SK-MEL-5 (cell line): ENCODE data around the gene ITPR2. TPM values are rescaled to one million over a fixed set of nuclear protein-coding genes. Genes with fewer than 3 reads are reported as not detected.
"Not testable (repeated sequence)": the region's sequence is repeated elsewhere in the genome, so short reads cannot be mapped to it uniquely, and the experiment has no call there.

Source experiments
- DNase-seq: peaks from one replicate; pipeline ENCODE4 v3.0.0-alpha.2; 2016; ENCODE audit warnings: low read depth, low spot score
- in situ Hi-C: cut with HindIII; loops from 2 replicates; pipeline ENCODE4 v1.10.0; 2016; ENCODE audit warnings: low sequenced_read_pairs, high pct_unique_total_duplicates, low pct_unique_long_range_greater_than_20kb
- total RNA-seq: library from RNA; depleted of rRNA; stranded (reverse); fragments of >200 nt; shearing (Covaris generic); gene quantifications from 2 replicates; pipeline ENCODE4 v1.2.3, GENCODE V29; 2014

The ITPR2 gene
- total RNA-seq, 1 experiment from 2014 or later: 21.3 TPM

GRCh38 chr12:26523708-26524150 is 309.3 kb downstream of the ITPR2 start:
- in situ Hi-C loops: no loop called here
- DNase-seq: peak; percentile 82

GRCh38 chr12:26520869-26521268 is 312.1 kb downstream of the ITPR2 start:
- in situ Hi-C loops: no loop called here
- DNase-seq: no peak

DNA sequence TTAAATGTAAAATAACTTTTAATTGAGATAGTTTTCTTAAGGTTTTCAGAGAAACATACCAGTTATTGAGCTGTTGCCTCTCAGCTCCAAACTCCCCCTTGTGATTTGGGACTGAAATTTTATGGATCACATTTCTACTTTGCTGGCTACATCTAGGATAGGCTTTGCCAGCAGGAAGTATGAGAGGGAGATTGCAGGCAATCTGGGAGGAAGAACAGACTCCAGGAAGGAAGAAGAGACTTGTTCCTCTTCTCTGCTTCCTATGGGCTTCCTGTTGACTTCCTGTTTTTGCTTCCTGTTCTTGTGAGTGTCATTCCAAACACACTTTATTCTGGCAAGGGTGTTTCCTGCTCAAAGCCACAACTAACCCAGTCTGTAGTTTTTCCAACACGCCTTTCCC is 312.9 kb downstream of the ITPR2 start:
- in situ Hi-C loops: no loop called here

GRCh38 chr12:26519462-26519861 is 313.5 kb downstream of the ITPR2 start:
- in situ Hi-C loops: no loop called here

More for the DNA sequence above, 312.9 kb downstream of the ITPR2 start:
- DNase-seq: no peak

GRCh38 chr12:26517320-26517719 is 315.7 kb downstream of the ITPR2 start:
- DNase-seq, in situ Hi-C loops: not testable (repeated sequence)

More at GRCh38 chr12:26519462-26519861, 313.5 kb downstream of the ITPR2 start:
- no peak for DNase-seq

GRCh38 chr12:26514364-26514763 is 318.6 kb downstream of the ITPR2 start:
- DNase-seq: no peak
- in situ Hi-C loops: no loop called here

DNA sequence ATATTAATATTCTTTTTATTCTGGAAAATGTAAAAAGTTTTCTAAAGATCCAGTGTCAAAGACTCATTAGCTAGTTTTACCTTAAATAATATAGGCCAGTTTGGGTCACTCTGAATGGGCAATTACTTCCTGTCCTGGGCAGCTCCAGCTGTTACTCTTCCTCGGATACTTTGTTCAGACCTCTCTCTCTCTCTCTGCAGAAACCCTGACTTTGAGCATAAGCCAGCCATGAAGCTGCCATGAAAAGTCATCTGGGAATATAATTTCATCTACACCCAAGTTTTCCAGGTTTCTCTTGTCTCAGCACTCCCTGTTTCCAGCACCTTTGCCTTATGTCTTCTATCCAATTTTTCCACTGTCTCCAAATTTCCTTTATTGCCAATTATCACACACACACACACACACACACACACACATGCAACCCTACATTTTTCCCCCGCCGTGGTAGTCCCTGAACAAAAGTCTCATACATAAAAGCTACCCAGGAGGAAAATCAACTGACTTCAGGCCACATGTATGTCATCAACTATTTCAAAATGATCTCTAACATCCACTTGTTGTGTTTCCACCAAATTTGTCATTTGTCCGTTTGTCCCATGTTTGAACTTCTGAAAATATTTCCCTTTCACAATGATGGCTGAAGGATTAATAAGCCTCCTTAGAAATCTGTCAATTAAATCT is 319.5 kb downstream of the ITPR2 start:
- in situ Hi-C loops: no loop called here

DNA sequence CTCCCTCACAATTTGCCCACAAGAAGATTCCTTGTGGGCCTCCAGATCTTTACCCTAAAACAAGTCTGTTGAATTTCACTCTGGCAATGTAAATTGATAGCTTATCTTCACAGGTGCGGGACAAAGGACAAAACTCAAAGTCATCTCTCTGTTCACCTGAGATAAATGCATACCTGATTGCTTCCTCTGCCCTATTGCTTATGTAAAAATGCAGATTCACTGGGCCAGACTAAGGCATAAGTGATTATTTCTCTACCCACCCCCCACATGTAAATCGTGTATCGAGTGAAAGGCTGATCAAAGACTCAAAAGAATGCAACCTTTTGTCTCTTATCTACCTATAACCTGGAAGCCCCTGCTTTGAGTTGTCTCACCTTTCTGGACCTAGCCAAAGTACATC is 320.8 kb downstream of the ITPR2 start:
- in situ Hi-C loops: no loop called here
- no peak for DNase-seq

More for the DNA sequence above, 319.5 kb downstream of the ITPR2 start:
- DNase-seq: peak; percentile 63

GRCh38 chr12:26510354-26510674 is 322.7 kb downstream of the ITPR2 start:
- in situ Hi-C loops: no loop called here
- no peak for DNase-seq

- in situ Hi-C loops: no loop called here
Observed at GRCh38 chr12:26507613-26508012, 325.4 kb downstream of the ITPR2 start.

GRCh38 chr12:26499979-26500640 is 332.9 kb downstream of the ITPR2 start:
- in situ Hi-C loops: no loop called here
- DNase-seq: no peak

More at GRCh38 chr12:26507613-26508012, 325.4 kb downstream of the ITPR2 start:
- no peak for DNase-seq

DNA sequence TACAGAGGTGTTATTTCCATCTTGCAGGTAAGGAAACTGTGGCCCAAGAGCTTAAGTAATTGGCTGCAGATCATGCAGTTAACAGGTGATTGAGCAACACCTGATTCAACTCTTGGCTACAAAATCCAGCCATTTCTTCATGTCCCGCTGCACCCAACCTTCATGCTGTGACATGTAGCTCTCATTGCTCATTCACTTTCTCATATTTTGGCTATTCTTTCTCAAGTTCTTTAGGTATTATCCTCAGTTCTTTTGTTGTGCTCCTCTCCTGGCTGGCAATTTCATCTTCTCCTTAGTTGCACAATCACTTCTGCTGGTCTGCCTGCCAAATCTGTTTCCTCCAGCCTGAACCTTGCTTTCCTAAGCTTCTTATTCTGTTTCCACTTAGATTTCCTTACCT is 336.8 kb downstream of the ITPR2 start:
- in situ Hi-C loops: no loop called here
- DNase-seq: no peak

- DNase-seq: no peak
- in situ Hi-C loops: no loop called here
Observed at GRCh38 chr12:26493656-26494055, 339.3 kb downstream of the ITPR2 start.

GRCh38 chr12:26492406-26492805 is 340.6 kb downstream of the ITPR2 start:
- in situ Hi-C loops: no loop called here
- DNase-seq: no peak

GRCh38 chr12:26489908-26490307 is 343.1 kb downstream of the ITPR2 start:
- in situ Hi-C loops: no loop called here
- no peak for DNase-seq

DNA sequence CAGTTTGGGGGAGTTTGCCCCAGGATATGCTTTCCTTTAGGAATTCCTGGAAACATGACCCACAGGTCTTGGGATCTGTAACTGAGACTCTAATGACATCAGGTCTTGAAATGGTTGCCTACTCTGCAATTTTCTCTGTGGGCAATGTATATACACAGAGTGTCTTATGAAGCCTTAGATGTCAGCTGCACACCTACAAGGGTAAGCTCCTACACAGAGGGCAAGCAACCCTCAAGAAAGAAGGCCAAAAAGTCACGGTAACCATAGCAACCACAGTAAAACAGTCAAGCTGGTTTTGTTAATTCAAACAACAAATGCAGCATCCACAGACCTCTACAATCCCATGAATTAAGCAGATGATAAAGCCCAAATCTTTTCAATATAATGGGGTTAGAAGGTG is 344.6 kb downstream of the ITPR2 start:
- DNase-seq: no peak

DNA sequence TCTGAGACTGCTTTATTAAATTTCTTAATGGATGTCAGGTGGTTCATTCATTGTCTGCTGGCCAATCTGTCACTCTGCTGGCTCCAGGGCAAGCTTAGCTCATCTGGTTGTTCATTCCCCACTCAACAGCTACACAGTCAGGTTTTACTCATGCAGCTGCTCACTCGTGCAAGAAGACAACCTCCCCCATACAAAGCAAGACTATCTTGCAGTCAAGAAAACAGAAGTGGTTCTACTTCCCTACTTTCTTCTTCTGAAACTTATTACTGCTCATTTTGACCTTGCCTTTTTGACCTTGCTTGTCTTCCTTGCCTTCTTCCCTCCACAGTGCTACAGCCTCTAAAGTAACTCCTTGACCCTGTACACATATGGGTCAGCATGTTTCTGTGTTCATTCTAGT is 359.7 kb downstream of the ITPR2 start:
- in situ Hi-C loops: no loop called here
- DNase-seq: no peak

More for the DNA sequence above, 344.6 kb downstream of the ITPR2 start:
- in situ Hi-C loops: no loop called here

DNA sequence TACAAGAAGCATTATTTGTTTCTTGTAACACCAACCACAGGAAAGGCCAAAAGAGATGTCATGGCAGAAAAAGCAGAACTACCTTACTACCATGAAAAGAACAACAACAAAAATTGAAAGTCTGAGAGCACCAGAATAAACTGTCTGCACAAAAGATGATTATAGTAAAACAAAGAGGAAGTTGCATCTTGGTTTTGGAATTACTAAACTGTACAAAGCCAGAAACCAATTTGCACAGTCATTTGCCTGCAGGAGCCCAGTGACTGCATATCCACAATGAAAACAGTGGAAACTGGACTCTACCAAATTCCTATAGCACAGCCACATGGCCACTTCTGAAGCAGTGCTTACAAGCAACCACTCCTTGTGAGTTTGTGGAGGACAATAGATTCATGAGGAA is 361.4 kb downstream of the ITPR2 start:
- peak; percentile 9 for DNase-seq
- in situ Hi-C loops: no loop called here
